Measurements from ENCODE around the gene SELP.

Gene SELP

GRCh38 chr1:169618367-169618766 is 11.6 kb downstream of the SELP start:
- no peak for FAIRE-seq

GRCh38 chr1:169615803-169616202 is 14.1 kb downstream of the SELP start:
- no peak for FAIRE-seq

- FAIRE-seq, result no peak
Observed at GRCh38 chr1:169610858-169611257, 19.1 kb downstream of the SELP start.

- no peak for FAIRE-seq
Observed at GRCh38 chr1:169610108-169610507, 19.8 kb downstream of the SELP start.

GRCh38 chr1:169608226-169608625 is 21.7 kb downstream of the SELP start:
- no peak for FAIRE-seq

- no peak for FAIRE-seq
Observed at GRCh38 chr1:169604781-169605560, 25.0 kb downstream of the SELP start.

GRCh38 chr1:169601096-169601881 is 28.6 kb downstream of the SELP start:
- no peak for FAIRE-seq

GRCh38 chr1:169595764-169596711 is 33.9 kb downstream of the SELP start:
- FAIRE-seq, result no peak

- no peak for FAIRE-seq
Observed at GRCh38 chr1:169594391-169594790, 35.5 kb downstream of the SELP start.

- FAIRE-seq, result no peak
Observed at GRCh38 chr1:169590932-169591331, 39.0 kb downstream of the SELP start.

GRCh38 chr1:169588785-169589485 is 41.0 kb downstream of the SELP start:
- no peak for FAIRE-seq

GRCh38 chr1:169588112-169588511 is 41.8 kb downstream of the SELP start:
- no peak for FAIRE-seq

GRCh38 chr1:169586395-169587255 is 43.3 kb downstream of the SELP start, which contains the start of gene F5:
F5 (minus strand) TSS chr1:169586481; CDS start chr1:169586386, 95 bp downstream.
- FAIRE-seq, result no peak

- no peak for FAIRE-seq
Observed at GRCh38 chr1:169586067-169586394, 43.9 kb downstream of the SELP start.

GRCh38 chr1:169585181-169585580 is 44.7 kb downstream of the SELP start:
- FAIRE-seq, result no peak

- no peak for FAIRE-seq
Observed at GRCh38 chr1:169584483-169585144, 45.3 kb downstream of the SELP start.

- no peak for FAIRE-seq
Observed at GRCh38 chr1:169577981-169578738, 51.8 kb downstream of the SELP start.

GRCh38 chr1:169576935-169577331 is 53.0 kb downstream of the SELP start:
- no peak for FAIRE-seq

- FAIRE-seq, result no peak
Observed at GRCh38 chr1:169576241-169576934, 53.5 kb downstream of the SELP start.

All from G401.6 (cell line).